HepG2 (cell line): ENCODE results near the gene ZNF154.

Experiments
- ATF7 ChIP-seq, 2 experiments: fragments of 450-650 bp in 1 of 2; sonication (generic) in 1 of 2; formaldehyde crosslinking in 1 of 2; IDR thresholded peaks; 2 replicates each; pipeline versions ENCODE4 v1.4.0 to v1.6.1; 2016 to 2020; ENCODE audit warnings: antibody characterized with exemption in 1 of 2, mild to moderate bottlenecking in 1 of 2, missing genetic modification reagents in 1 of 2
- FOXM1 ChIP-seq: sonication (generic); formaldehyde crosslinking; IDR thresholded peaks from 2 replicates; pipeline ENCODE4 v1.5.0; 2020; ENCODE audit warnings: missing genetic modification reagents
- JDP2 ChIP-seq: sonication (generic); formaldehyde crosslinking; IDR thresholded peaks from 2 replicates; pipeline ENCODE4 v1.8.1; 2022; ENCODE audit warnings: missing genetic modification reagents, borderline replicate concordance
- POLR2A ChIP-seq, 2 experiments: IDR thresholded peaks; 2 replicates each; pipeline ENCODE4 v1.6.1; 2011; ENCODE audit warnings: low read depth in 2 of 2, low read length in 2 of 2, mild to moderate bottlenecking in 1 of 2, moderate library complexity in 1 of 2; ENCODE audit not compliant: insufficient read depth in 1 of 2
- PTBP1 ChIP-seq: fragments of 200-400 bp; formaldehyde crosslinking; IDR thresholded peaks from 2 replicates; pipeline ENCODE4 v1.6.1; 2018; ENCODE audit warnings: low read length, low read depth; ENCODE audit not compliant: poor library complexity, severe bottlenecking
- YY1 ChIP-seq: IDR thresholded peaks from 2 replicates; pipeline ENCODE4 v1.6.1; 2011; ENCODE audit warnings: low read length, low read depth, moderate library complexity, mild to moderate bottlenecking; ENCODE audit not compliant: insufficient read depth, insufficient replicate concordance
- ZFX ChIP-seq: sonication (generic); formaldehyde crosslinking; IDR thresholded peaks from 2 replicates; pipeline ENCODE4 v1.4.0; 2020; ENCODE audit warnings: mild to moderate bottlenecking, low read depth, missing genetic modification reagents, moderate library complexity
- ZNF570 ChIP-seq: sonication (generic); formaldehyde crosslinking; IDR thresholded peaks from 2 replicates; pipeline ENCODE4 v1.4.0; 2020; ENCODE audit warnings: mild to moderate bottlenecking, missing genetic modification reagents, borderline replicate concordance
- ZNF629 ChIP-seq: sonication (generic); formaldehyde crosslinking; conservative IDR thresholded peaks from 2 replicates; pipeline ENCODE4 v1.5.0; 2020; ENCODE audit warnings: missing genetic modification reagents
- TF ChIP-seq, protein P1 (sequence below): sonication (generic); formaldehyde crosslinking; conservative IDR thresholded peaks from 2 replicates; pipeline ENCODE4 v1.4.0; 2020; ENCODE audit warnings: missing genetic modification reagents
- TF ChIP-seq, protein P2 (sequence below): sonication (generic); formaldehyde crosslinking; IDR thresholded peaks from 2 replicates; pipeline ENCODE4 v1.4.0; 2020; ENCODE audit warnings: missing genetic modification reagents, borderline replicate concordance
- TF ChIP-seq, protein P3 (sequence below): sonication (generic); formaldehyde crosslinking; IDR thresholded peaks from 2 replicates; pipeline ENCODE4 v1.4.0; 2020; ENCODE audit warnings: mild to moderate bottlenecking, missing genetic modification reagents
- TF ChIP-seq, protein P4 (sequence below): sonication (generic); formaldehyde crosslinking; IDR thresholded peaks from 2 replicates; pipeline ENCODE4 v1.8.0; 2022; ENCODE audit warnings: missing genetic modification reagents, mild to moderate bottlenecking, borderline replicate concordance

DNA sequence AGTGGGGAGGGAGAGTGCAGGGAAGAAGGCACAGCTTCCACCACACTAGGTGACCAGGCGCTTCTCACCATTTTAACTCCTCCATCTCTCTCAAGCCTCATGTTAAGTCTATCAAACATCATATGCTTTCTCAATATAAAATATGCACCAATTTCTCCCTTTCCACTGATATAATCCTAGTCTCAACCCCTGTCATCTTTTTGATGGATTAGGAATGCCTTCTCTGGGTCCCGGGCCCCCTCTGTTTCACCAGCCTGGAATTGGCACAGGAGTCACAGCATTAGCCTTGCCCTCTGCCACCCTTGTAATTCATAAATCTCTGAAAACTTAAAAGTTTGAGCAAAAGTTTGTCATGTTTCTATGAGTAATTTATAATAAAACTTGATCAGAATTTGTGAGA lies 40.4 kb downstream of the ZNF154 start, which contains the start of gene ZSCAN4:
- TF ChIP-seq JDP2 (CRISPR knock-in tag) (no peak), POLR2A (IDR thresholded peaks at IDR 0.05; ENCODE audit: insufficient read depth in 1 of 2, low read depth in 2 of 2, low read length in 2 of 2) (no peak), ZFX (CRISPR knock-in tag) (no peak), YY1 (no peak), FOXM1 (CRISPR knock-in tag) (no peak), PTBP1 (no peak), ZNF570 (CRISPR knock-in tag) (no peak), ATF7 (IDR thresholded peaks at IDR 0.05) (no peak), ATF7 (CRISPR knock-in tag; IDR thresholded peaks at IDR 0.05) (no peak), ZNF629 (no peak)
- TF ChIP-seq, protein P1, sequence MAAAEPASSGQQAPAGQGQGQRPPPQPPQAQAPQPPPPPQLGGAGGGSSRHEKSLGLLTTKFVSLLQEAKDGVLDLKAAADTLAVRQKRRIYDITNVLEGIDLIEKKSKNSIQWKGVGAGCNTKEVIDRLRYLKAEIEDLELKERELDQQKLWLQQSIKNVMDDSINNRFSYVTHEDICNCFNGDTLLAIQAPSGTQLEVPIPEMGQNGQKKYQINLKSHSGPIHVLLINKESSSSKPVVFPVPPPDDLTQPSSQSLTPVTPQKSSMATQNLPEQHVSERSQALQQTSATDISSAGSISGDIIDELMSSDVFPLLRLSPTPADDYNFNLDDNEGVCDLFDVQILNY (CRISPR knock-in tag) = no peak
- TF ChIP-seq, protein P2, sequence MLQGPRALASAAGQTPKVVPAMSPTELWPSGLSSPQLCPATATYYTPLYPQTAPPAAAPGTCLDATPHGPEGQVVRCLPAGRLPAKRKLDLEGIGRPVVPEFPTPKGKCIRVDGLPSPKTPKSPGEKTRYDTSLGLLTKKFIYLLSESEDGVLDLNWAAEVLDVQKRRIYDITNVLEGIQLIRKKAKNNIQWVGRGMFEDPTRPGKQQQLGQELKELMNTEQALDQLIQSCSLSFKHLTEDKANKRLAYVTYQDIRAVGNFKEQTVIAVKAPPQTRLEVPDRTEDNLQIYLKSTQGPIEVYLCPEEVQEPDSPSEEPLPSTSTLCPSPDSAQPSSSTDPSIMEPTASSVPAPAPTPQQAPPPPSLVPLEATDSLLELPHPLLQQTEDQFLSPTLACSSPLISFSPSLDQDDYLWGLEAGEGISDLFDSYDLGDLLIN (CRISPR knock-in tag) = no peak
- TF ChIP-seq, protein P3, sequence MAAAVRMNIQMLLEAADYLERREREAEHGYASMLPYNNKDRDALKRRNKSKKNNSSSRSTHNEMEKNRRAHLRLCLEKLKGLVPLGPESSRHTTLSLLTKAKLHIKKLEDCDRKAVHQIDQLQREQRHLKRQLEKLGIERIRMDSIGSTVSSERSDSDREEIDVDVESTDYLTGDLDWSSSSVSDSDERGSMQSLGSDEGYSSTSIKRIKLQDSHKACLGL (CRISPR knock-in tag) = no peak
- TF ChIP-seq, protein P4, sequence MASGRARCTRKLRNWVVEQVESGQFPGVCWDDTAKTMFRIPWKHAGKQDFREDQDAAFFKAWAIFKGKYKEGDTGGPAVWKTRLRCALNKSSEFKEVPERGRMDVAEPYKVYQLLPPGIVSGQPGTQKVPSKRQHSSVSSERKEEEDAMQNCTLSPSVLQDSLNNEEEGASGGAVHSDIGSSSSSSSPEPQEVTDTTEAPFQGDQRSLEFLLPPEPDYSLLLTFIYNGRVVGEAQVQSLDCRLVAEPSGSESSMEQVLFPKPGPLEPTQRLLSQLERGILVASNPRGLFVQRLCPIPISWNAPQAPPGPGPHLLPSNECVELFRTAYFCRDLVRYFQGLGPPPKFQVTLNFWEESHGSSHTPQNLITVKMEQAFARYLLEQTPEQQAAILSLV (CRISPR knock-in tag) = no peak
